Activated CD8-positive, alpha-beta memory T cell treated with anti-CD3 and anti-CD28 coated beads, Interleukin-2, amount 50 U/mL, for 48 hours (primary cell): ENCODE results near the gene CXorf58.

Experiments used
- DNase-seq: peaks from one replicate; pipeline ENCODE4 v3.0.0-alpha.2; 2020

CXorf58 gene

DNA sequence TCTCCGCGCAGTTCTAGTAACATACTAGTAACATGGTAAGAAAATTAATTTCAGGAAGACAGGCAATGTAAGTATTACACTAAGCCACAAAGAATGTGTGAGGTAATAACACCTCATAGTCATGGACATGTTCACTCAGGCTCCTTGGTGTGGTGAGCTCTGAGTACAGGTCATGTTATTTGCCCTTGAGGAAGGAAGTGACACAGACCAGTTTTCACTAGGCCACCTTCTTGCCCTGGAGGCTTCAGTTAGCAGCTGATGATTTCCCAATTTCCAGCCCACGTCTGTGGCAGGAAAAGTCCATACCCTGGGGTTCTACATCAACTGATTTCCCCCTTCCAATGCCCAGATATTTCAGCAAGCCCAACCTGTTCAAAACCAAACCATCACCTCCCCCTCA lies 6.7 kb upstream of the CXorf58 start:
- DNase-seq, result no peak

DNA sequence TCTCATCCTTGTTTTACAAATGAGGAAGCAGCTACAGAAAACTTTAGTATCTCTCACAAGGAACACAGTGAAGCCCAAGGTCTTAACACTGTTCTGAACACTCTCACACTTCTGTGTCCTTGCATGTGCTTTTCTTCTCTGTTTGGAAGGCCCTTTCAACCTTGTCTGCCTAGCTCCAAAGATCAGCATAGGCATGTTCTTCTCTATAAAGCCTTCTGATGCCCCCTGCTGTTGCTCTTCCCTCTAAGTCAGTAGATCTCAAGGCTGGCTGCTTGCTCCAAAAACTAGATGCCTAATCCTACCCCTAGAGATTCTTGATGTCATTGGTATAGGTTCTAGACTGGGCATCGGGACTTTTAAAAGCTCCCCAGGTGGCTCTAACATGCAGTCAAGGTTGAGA lies 6.0 kb upstream of the CXorf58 start:
- no peak for DNase-seq

DNA sequence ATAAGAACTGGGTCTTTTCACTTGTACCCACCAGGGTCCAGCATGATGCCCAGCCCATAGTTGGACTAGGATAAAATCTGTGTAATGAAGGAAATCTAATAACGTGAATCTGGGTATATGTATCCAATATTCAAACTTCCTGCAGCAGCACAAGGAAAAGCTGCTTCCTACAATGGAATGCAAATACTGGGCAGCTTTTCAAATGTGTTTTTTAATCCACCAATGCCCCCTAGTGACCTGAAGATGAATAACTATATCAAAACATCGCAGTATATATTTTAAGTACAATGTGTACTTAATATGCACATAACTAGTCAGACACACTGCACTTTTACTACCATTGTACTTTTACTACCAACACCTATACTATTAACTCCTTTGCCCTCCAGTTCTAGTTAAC lies 5.4 kb upstream of the CXorf58 start:
- DNase-seq, result no peak

DNA sequence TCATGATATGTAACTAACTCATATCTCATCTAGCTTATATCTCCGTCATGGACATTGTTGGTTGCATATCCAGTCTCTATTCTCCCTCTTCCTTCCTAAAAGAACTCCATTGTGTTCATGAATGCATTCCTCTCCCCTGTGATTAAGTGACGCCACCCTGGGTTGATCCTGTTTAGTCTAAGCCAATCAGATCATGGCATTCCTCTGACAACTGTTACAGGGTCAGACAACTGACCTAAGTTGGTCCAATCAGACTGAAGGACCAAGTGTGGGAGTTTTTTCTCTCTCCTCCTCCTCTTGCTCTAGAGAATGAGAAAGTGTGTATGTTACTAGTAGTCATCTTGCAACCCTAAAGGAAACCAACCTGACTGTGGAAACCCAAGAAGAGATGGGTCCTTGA lies 3.7 kb upstream of the CXorf58 start:
- DNase-seq, result no peak

DNA sequence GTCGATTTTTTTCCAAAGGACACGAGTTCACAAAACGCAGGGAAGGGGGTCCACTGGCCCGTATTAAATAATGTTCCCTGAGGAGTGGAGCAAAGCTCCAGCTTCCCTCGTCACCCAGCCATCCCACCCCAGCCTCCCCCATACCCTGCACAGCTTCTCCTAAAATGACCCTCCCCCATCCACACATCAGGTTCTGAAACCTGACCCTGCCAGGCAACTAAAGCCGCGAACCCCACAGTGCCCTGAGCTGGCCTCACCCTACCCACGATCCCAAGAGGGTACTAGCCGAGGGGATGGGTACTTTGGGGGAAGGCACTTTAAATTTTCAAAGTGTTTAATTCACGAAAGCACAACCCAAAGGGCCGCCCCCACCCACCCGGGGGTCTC lies 702 bp upstream of the CXorf58 start:
- DNase-seq, result no peak

DNA sequence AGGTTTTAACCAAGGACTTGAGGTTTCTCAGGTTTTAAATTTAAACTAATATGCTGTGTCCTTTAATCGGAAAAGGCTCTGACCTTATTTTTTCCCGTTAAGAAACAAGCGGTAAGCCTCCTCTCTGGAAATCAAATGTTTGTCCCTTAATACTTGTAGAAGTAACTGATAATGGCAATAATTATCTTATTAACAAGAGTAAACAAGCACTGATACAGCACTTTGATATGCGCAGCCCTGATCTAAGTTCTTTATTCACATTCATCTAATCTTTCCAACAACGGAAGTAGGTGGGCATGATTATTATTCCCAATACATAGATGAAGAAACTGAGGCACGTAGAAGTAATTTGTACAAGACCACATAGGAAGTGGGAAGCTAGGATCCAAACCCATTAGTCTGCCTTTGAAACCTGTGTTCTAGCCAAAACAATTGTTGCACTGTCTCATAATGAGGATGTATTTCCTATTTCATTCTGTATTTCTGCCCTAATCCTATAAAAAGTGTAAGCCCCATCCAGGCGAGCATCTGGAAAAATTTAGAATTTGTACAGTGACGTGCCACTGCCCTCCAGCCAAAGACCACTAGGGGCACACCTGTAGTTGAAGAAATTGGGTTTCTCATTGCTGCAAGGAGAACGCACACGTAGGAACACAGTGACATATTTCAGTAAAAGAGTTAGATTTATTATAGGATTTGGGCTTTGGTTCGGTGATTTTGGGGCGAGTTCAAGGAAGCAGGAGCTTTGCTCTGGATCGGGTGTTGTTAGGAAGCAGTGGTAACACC lies 606 bp downstream of the CXorf58 start:
- DNase-seq, result no peak

DNA sequence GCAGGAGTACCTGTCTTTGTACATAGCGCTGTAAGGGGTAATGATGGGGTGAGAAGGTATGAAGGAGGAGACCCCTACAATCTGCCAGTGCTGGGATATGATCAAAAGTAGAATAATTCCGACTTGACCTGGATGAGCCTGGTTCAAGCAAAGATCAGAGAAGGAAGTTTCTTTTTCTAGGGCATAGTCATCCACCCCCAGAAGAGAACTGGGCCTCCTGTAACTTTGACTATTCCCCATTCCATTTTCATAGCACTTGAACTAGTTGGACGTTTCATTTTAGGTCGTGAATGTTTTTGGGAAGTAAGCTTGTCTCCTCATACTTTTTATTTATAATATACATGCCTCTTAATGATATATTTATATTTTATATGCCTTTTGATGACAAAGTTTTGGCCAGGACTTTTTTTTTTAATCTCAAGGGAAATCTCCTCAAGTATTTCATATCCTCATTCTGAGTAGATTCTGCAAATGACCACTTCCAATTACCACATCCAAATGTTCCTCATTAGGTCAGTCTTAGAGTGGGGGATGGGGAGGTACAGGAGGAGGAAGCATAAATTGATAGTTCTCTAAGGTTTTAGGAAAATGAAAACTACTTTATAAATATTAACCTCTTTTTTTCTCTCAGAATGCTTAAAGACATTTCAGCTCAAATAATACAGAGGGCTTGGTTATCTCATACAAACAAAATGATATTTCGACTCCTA lies 3.5 kb downstream of the CXorf58 start:
- DNase-seq, result no peak

DNA sequence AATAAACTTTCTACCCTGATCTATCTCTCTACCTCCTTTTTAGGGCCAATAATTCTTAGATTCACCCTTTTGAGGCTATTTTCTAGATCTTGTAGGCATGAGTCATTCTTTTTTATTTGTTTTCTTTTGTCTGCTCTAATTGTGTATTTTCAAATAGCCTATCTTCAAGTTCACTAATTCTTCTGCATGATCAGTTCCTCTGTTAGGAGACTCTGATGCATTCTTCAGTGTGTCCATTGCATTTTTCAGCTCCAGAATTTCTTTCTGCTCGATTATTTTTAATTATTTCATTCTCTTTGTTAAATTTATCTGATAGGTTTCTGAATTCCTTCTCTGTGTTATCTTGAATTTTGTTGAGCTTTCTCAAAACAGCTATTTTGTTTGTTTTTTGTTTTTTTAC lies 11.3 kb downstream of the CXorf58 start:
- no peak for DNase-seq

DNA sequence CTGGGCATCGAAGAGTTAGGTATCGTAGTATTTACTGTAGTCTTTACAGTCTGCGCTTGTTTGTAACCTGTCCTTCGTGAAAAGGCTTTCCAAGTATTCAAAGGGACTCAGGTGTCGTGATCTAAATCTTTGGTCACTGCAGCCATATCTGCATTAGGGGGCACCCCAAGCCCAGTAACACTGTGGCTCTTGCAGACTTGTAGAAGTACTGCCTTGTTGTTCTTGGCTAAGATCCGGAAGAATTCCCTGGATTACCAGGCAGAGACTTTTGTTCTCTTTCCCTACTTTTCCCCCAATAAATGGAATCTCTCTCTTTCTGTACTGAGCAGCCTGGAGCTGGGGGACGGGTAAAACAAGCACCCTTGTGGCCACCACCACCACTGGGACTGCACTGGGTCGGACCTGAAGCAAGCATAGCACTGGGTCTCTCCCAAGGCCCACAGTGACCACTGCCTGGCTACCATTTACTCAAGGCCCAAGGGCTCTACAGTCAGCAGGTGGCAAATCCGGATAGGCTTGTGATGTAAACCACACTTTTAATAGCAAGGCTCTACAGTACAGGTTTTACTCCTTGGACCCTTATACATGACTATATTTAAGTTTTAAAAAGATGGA lies 12.0 kb downstream of the CXorf58 start:
- no peak for DNase-seq

DNA sequence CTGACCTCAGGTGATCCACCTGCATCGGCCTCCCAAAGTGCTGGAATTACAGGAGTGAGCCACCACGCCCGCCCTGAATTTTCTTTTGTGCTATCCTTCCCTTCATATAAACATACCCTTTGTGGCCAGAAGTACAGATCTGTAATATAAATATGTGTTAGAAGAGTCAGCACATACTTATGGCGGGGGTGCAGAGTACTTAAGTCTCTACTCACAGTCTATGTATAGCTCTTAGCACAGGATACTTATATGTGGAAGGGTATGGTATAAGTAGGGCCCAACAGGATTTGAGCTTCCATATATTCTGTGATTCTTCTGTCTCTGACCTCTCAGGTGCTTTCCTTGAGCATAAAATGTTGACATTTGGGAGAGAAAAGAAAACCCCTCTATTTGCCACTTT lies 18.2 kb downstream of the CXorf58 start:
- no peak for DNase-seq

DNA sequence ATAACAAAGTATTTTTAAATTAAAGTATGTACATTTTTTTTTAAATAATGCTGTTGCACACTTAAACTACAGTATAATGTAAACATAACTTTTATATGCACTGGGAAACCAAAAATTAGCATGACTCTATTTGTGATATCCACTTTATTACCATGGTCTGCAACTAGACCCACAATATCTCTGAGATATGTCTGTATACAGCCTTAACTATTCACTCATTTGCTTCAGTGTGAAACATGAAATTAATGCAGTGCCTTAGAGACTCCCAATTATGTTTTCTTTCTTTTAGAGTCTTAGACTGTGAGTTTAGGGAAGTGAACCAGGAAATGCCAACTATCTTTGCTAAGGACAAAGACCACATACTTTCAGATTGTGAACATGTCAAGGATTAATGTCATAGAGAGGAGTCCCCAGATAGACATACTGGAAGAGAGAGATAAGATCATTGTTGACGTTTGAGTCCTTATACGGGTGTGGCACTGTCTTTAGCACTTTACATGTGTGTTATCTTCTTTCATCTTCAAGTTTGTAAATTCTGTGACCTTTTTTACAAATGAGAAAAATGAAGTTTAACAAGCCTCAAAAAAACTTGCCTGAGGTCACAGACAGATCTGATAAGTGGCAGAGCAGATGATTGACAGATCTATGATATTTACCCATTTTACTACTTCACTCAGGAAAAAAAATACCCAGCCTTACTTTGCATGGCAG lies 23.2 kb downstream of the CXorf58 start:
- DNase-seq, result no peak

DNA sequence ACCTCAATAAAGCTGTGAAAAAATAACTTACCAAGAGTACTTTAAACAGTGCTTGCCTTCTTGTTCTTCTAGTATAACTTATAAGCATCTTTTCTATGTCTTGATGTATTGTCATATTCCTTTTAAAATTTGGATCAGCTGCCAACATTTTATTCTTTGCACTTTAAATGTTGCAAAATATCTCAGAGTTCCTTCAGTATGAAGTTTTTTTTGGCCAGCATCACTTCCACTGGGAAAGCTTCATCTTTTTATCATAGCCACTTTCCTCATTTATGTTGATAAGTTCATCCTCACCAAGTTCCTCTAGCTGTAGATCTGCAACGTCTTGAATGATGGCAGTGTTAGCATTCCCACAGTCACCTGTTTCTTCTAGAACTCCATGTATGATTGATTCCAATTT lies 24.2 kb downstream of the CXorf58 start:
- DNase-seq, result no peak

DNA sequence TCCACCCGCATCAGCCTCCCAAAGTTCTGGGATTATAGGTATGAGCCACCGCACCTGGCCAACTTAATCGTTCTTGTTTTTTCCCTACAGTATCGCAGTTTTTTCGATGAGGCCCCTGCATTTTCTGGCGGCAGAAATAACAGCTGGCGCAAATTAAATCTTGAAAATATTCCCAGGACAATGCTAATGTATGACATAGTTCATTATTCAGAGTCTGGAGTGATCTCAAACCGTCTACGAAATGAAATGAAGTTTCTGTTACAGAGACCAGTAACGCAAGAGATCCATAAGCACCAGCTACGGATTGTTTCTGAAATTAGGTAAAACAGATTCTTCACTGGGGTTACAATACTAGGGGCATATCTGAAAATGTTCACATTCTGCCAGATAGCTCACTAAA lies 27.3 kb downstream of the CXorf58 start:
- no peak for DNase-seq

DNA sequence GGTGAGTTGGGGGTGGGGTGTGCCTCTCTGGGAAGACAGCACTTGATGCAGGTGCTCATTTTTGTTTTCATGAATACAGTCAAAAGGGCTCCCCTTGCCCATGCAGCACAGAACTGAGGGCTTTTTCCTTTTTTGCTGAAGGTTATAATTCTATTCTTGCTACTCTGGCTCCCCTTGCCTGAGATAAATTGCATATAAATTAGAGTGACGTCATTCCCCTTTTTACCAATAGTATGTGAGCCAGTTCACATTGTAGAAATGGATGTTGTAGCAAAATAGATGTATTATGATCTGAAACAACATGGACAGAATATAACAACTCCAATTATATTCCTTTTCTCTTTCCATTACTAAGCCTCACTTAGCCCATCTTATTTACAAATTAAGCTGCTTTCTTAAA lies 28.4 kb downstream of the CXorf58 start:
- no peak for DNase-seq

DNA sequence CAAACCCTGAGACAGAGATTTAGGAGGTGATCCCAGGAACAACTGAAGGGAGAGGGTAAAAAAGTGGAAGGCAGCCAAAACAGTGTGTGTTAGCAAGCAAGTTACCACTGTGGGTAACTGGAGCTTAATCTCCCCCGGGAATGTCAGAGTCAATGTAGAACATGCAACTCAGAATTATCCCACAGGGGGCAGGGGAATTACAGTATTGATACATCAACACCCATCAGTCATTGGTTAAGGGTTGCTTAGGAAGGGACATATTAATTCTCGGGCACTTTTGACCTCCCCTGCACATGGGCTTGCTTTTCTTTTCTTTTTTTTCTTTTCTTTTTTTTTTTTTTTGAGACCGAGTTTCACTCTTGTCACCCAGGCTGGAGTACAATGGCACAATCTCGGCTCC lies 29.3 kb downstream of the CXorf58 start:
- no peak for DNase-seq

DNA sequence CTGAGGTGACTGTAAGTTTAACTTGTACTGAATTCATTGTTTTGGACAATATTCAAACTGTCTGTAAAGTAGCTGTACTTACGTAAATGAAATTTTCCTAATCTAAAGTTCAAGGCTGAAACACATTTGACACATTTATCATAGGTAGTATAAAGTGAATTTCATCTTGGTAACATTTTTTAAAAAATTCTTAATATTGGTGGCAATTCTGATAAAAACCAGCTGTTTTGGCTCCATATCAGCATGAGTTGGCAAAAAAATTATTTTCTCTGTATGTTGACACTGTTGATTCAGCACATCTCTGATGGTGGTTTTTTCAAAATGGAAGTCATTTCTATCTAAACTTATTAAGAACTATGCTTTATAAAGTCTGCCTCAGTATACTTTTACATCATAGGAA lies 30.9 kb downstream of the CXorf58 start:
- no peak for DNase-seq

DNA sequence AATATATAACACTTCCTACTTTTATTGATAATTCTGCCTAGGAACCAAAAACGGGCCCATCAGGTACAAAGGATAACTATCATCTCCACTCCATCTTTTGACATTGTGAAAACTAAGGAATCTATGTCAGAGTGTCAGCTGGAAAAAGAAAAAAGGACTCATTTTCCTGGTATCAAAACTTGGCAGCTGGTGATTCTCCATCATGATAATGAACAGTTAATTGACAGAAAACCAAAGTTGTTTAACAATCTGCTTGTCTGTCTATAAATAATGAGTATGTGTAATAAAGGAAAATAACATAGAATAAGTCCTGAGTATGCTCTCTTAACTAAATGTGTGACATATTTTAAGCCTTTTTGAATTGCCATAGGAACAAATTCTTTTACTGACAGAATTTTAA lies 31.4 kb downstream of the CXorf58 start:
- no peak for DNase-seq

DNA sequence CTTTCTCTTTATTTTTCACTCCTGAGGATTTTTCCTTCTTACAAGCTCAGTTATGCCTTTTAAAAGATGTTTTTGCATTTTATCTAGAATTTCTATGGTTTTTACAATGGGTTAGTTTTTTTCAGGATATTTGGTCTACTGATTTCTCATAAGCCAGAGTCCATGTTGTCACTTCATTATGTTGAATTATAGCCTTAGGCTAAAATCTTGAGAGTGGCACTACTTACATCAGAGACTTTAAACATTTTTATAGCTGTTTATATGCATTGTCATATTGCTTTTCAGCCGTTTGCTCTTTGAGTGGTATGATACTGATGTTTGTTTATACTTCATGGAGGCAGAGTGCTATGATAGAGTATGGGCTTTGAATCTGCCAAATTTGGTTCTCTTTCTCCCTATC lies 36.4 kb downstream of the CXorf58 start:
- DNase-seq, result no peak

DNA sequence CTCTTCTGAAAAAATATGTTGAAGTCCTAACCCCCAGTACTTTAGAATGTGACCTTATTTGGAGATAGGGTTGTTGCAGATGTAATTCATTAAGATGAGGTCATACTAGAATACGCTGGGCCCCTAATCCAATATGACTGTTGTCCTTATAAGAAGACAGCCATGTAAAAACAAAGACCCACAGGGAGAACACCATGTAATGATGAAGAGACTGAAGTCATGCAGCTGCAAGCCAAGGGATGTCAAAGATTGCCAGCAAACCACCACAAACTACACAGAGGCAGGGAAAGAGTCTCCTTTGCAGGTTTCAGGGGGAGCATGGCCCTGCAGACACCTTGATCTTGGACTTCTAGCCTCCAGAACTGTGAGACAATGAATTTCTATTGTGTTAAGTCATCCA lies 37.4 kb downstream of the CXorf58 start:
- no peak for DNase-seq

DNA sequence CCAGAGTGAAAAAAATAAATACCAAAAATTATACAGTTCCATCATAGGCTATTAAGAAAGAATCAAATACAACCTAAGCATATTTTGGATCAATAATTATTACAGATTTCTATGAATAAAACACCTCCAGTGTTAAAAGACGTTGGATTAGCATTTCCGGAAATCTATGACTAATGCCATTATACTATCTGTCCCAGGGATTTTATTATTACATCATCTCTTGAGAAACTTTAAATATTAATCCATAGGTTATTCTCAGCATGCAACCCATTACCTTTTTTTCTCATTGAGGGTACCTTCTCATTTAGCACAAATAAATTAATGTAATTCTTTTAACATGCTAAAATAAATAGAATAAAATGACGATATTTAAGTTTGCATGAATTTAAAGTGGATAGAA lies 44.6 kb downstream of the CXorf58 start:
- no peak for DNase-seq

DNA sequence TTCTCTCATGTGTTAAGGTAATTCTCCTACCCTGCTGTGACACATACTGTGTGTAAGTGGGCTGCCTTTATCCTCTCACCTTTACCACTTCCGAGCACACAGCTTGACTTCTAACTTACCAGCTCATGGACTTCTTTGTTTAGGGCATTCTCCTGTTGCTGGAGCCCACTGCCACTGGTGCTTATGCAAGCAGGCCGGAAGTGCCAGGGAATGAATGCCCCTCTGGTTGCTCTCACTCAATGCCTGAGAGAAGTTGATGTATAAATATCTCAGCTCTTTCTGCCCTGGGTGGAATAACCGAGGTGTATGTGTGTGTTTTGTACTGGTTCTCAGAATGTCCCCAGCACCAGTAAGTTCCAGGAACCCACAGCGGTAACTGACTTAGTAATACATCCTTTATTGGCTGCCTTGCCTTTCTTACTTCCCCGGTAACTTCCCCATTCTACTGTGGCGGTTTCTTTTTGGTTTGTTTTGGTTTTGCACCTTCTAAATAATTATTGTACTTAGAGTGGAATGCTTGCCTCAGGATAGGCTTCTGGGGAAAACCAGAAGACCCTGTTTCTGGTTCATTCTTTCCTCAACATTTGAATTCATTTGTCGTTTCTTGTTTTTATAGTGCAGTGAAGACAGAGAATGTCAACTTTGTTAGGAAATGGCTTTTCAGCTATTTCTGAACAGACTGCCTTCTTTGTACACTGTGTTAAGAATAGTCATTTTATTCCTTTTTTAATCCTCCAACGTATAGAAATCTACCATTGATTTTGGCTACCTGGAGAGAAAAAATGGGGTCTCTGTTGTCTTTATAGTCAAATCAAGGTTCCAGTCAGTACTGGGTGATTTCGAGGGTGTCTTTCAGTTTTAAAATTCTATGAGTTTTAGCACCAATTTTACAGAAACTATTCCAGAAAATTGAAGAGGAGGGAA lies 45.4 kb downstream of the CXorf58 start:
- DNase-seq, result peak; percentile 55

DNA sequence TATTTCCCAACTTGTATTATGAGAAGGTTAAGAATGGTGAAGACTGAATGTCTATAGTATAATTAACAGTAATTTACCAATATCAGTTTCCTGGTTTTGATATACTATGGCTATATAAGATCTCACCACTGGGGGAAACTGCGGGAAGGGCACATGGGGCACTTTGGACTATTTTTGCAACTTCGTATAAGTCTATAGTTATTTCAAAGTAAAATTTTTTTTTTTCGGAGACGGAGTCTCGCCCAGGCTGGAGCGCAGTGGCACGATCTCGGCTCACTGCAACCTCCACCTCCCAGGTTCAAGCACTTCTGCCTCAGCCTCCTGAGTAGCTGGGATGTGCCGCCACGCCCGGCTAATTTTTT lies 46.1 kb downstream of the CXorf58 start:
- DNase-seq, result no peak

DNA sequence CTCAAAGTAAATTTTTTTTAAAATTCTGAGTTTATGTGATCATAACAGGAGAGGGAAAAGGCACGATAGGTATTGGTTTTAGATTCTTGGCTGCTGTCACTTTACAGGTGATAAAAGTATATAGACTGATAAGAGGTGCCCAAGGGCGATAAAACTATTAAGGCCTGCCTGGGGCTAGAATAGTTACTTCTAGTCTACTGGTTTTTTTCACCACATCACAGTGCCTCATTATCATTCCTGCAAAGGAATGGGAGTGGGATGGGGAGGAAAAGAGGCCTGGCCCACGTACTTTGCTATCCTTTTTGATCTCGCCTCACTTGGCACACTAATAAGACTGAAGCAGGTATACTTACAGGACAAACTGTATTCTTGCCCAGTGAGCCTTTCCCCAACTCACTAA lies 46.6 kb downstream of the CXorf58 start:
- DNase-seq, result no peak
